K562 (cell line): ENCODE data around the gene CORO6. TPM values are rescaled to one million over a fixed set of nuclear protein-coding genes. Genes with fewer than 3 reads are reported as not detected.

Source experiments
- BRF1 ChIP-seq: IDR thresholded peaks from 3 replicates; pipeline ENCODE4 v1.6.1; 2011; ENCODE audit warnings: borderline replicate concordance, mild to moderate bottlenecking; ENCODE audit not compliant: insufficient read length; ENCODE audit errors: extremely low read depth
- ERF ChIP-seq: fragments of 450-650 bp; formaldehyde crosslinking; IDR thresholded peaks from 2 replicates; pipeline ENCODE4 v1.4.0; 2020; ENCODE audit warnings: mild to moderate bottlenecking, mixed read lengths
- HNRNPL ChIP-seq: fragments of 200-400 bp; formaldehyde crosslinking; IDR thresholded peaks from 2 replicates; pipeline ENCODE4 v1.6.1; 2017; ENCODE audit warnings: low read depth, mild to moderate bottlenecking, low read length
- MEF2A ChIP-seq: IDR thresholded peaks from 2 replicates; pipeline ENCODE4 v1.6.1; 2011; ENCODE audit warnings: low read depth, mild to moderate bottlenecking, low read length, moderate library complexity; ENCODE audit not compliant: control insufficient read depth
- NFIC ChIP-seq: fragments of 450-650 bp; IDR thresholded peaks from 2 replicates; pipeline ENCODE4 v1.6.1; 2017; ENCODE audit warnings: mild to moderate bottlenecking, inconsistent platforms
- POLR2AphosphoS2 ChIP-seq: IDR thresholded peaks from 2 replicates; pipeline ENCODE4 v1.6.1; 2012; ENCODE audit warnings: low read length, improper control_type of control experiment
- polyA plus RNA-seq, 8 experiments: library from polyadenylated mRNA; depleted of rRNA in 4 of 8; stranded (reverse) in 5 of 8; unstranded in 3 of 8; fragments of >200 nt; fragmentation: Nextera tagmentation in 2 of 8; fragmentation: Illumina TruSeq in 1 of 8; extraction: Ambion mirVana in 2 of 8; extraction: Trizol in 1 of 8; gene quantifications; 2 replicates each; pipeline versions ENCODE4 v1.2.1 to v1.2.3, GENCODE V29; 2011 to 2014; ENCODE audit warnings: inconsistent platforms in 1 of 8, missing spikeins in 1 of 8
- total RNA-seq, 7 experiments: library from RNA; depleted of rRNA in 6 of 7; stranded (reverse); fragments of >200 nt in 6 of 7; fragmentation: Illumina TruSeq in 2 of 7; extraction: Trizol in 2 of 7; gene quantifications; 2 replicates each; pipeline versions ENCODE4 v1.2.1 to v1.2.3, GENCODE V29; 2011 to 2021; ENCODE audit warnings: low replicate concordance in 1 of 7
- TF ChIP-seq, protein P1 (sequence below): fragments of 450-650 bp; IDR thresholded peaks from 2 replicates; pipeline ENCODE4 v1.6.1; 2016; ENCODE audit warnings: mild to moderate bottlenecking, moderate library complexity
- TF ChIP-seq, protein P2 (sequence below): fragments of 450-650 bp; formaldehyde crosslinking; IDR thresholded peaks from 2 replicates; pipeline ENCODE4 v1.4.0; 2022; ENCODE audit warnings: mild to moderate bottlenecking, moderate library complexity
- TF ChIP-seq, protein P3 (sequence below): sonication (generic); formaldehyde crosslinking; IDR thresholded peaks from 2 replicates; pipeline ENCODE4 v1.5.0; 2020; ENCODE audit warnings: missing genetic modification reagents
- TF ChIP-seq, protein P4 (sequence below): fragments of 450-650 bp; formaldehyde crosslinking; IDR thresholded peaks from 2 replicates; pipeline ENCODE4 v1.4.0; 2022; ENCODE audit warnings: missing genetic modification characterization

CORO6 gene
- total and polyA plus RNA-seq, 9 of the 15 experiments (the other 6 are each of a cell fraction or from before 2014, with no cell fraction given), result 0.04 to 11.9 (median 2.4) TPM

DNA sequence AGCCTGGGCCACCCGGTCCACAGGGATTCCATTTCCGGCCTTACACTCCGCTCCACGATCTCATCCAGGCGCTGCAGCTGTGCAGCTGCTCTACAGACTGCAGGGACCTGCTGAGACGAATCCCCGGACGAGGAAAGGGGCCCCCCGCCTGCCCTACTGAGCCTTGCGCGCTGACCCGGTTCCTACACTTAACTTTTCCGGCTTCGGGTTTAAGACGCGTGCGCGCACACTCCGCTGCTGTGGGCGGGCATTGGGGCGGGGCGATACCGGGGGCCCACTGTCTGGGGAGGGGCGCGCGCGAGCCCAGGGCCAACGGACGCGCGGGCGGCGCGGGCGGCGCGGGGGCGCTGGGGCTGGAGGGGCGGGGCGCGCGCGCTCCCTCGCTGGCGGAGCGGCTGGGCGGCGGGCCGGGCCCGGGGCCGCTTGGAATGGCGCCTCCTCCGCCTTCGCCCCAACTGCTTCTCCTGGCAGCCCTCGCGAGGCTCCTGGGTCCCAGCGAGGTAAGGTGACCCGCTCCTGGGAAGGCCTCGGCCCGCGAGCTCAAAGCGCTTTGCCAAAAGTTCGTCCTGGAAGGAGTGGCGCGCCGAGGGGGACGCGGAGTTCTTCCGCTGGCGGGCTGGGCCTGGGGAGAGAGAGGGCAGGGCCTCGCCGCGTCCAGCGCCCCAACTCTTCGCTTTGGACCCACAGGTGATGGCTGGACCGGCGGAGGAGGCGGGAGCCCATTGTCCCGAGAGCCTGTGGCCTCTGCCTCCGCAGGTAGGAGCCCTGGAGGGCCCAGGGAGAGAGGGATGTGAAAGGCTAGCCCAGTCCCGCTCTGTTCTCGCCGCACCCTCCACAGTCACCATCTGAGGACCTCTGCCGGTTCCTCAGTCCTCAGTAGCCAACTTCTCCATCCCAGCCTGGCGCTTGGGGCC is 54.1 kb downstream of the CORO6 start, which contains the start of gene TP53I13 (continued):
- TF ChIP-seq, protein P1, sequence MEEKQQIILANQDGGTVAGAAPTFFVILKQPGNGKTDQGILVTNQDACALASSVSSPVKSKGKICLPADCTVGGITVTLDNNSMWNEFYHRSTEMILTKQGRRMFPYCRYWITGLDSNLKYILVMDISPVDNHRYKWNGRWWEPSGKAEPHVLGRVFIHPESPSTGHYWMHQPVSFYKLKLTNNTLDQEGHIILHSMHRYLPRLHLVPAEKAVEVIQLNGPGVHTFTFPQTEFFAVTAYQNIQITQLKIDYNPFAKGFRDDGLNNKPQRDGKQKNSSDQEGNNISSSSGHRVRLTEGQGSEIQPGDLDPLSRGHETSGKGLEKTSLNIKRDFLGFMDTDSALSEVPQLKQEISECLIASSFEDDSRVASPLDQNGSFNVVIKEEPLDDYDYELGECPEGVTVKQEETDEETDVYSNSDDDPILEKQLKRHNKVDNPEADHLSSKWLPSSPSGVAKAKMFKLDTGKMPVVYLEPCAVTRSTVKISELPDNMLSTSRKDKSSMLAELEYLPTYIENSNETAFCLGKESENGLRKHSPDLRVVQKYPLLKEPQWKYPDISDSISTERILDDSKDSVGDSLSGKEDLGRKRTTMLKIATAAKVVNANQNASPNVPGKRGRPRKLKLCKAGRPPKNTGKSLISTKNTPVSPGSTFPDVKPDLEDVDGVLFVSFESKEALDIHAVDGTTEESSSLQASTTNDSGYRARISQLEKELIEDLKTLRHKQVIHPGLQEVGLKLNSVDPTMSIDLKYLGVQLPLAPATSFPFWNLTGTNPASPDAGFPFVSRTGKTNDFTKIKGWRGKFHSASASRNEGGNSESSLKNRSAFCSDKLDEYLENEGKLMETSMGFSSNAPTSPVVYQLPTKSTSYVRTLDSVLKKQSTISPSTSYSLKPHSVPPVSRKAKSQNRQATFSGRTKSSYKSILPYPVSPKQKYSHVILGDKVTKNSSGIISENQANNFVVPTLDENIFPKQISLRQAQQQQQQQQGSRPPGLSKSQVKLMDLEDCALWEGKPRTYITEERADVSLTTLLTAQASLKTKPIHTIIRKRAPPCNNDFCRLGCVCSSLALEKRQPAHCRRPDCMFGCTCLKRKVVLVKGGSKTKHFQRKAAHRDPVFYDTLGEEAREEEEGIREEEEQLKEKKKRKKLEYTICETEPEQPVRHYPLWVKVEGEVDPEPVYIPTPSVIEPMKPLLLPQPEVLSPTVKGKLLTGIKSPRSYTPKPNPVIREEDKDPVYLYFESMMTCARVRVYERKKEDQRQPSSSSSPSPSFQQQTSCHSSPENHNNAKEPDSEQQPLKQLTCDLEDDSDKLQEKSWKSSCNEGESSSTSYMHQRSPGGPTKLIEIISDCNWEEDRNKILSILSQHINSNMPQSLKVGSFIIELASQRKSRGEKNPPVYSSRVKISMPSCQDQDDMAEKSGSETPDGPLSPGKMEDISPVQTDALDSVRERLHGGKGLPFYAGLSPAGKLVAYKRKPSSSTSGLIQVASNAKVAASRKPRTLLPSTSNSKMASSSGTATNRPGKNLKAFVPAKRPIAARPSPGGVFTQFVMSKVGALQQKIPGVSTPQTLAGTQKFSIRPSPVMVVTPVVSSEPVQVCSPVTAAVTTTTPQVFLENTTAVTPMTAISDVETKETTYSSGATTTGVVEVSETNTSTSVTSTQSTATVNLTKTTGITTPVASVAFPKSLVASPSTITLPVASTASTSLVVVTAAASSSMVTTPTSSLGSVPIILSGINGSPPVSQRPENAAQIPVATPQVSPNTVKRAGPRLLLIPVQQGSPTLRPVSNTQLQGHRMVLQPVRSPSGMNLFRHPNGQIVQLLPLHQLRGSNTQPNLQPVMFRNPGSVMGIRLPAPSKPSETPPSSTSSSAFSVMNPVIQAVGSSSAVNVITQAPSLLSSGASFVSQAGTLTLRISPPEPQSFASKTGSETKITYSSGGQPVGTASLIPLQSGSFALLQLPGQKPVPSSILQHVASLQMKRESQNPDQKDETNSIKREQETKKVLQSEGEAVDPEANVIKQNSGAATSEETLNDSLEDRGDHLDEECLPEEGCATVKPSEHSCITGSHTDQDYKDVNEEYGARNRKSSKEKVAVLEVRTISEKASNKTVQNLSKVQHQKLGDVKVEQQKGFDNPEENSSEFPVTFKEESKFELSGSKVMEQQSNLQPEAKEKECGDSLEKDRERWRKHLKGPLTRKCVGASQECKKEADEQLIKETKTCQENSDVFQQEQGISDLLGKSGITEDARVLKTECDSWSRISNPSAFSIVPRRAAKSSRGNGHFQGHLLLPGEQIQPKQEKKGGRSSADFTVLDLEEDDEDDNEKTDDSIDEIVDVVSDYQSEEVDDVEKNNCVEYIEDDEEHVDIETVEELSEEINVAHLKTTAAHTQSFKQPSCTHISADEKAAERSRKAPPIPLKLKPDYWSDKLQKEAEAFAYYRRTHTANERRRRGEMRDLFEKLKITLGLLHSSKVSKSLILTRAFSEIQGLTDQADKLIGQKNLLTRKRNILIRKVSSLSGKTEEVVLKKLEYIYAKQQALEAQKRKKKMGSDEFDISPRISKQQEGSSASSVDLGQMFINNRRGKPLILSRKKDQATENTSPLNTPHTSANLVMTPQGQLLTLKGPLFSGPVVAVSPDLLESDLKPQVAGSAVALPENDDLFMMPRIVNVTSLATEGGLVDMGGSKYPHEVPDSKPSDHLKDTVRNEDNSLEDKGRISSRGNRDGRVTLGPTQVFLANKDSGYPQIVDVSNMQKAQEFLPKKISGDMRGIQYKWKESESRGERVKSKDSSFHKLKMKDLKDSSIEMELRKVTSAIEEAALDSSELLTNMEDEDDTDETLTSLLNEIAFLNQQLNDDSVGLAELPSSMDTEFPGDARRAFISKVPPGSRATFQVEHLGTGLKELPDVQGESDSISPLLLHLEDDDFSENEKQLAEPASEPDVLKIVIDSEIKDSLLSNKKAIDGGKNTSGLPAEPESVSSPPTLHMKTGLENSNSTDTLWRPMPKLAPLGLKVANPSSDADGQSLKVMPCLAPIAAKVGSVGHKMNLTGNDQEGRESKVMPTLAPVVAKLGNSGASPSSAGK, result no peak
- no peak for TF ChIP-seq HNRNPL
- TF ChIP-seq MEF2A, result no peak
- 0 out of 2 replicates have a peak, but pooled peaks have one; percentile 53 for TF ChIP-seq ERF (CRISPR knock-in tag)
- TF ChIP-seq POLR2AphosphoS2, result no peak
- 0 out of 2 replicates have a peak, but pooled peaks have one; percentile 3 for TF ChIP-seq NFIC
- TF ChIP-seq, protein P2, sequence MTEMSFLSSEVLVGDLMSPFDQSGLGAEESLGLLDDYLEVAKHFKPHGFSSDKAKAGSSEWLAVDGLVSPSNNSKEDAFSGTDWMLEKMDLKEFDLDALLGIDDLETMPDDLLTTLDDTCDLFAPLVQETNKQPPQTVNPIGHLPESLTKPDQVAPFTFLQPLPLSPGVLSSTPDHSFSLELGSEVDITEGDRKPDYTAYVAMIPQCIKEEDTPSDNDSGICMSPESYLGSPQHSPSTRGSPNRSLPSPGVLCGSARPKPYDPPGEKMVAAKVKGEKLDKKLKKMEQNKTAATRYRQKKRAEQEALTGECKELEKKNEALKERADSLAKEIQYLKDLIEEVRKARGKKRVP, result no peak
- TF ChIP-seq, protein P3, sequence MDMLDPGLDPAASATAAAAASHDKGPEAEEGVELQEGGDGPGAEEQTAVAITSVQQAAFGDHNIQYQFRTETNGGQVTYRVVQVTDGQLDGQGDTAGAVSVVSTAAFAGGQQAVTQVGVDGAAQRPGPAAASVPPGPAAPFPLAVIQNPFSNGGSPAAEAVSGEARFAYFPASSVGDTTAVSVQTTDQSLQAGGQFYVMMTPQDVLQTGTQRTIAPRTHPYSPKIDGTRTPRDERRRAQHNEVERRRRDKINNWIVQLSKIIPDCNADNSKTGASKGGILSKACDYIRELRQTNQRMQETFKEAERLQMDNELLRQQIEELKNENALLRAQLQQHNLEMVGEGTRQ (CRISPR knock-in tag), result no peak
- TF ChIP-seq BRF1, result no peak
- TF ChIP-seq, protein P4, sequence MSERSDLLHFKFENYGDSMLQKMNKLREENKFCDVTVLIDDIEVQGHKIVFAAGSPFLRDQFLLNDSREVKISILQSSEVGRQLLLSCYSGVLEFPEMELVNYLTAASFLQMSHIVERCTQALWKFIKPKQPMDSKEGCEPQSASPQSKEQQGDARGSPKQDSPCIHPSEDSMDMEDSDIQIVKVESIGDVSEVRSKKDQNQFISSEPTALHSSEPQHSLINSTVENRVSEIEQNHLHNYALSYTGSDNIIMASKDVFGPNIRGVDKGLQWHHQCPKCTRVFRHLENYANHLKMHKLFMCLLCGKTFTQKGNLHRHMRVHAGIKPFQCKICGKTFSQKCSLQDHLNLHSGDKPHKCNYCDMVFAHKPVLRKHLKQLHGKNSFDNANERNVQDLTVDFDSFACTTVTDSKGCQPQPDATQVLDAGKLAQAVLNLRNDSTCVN (CRISPR knock-in tag), result no peak
